Mesenteric fat pad (tissue), 1 donor: ENCODE data around the gene CYP4F22. TPM values are rescaled to one million over a fixed set of nuclear protein-coding genes. Genes with fewer than 3 reads are reported as not detected.
"Not testable (repeated sequence)": the region's sequence is repeated elsewhere in the genome, so short reads cannot be mapped to it uniquely, and the experiment has no call there.

ENCODE experiments used
- DNase-seq: peaks from one replicate; pipeline ENCODE4 v3.0.0-alpha.2; 2020; ENCODE audit warnings: low spot score
- total RNA-seq: library from RNA; stranded (reverse); fragmentation: NEBNext Ultra II Directional; extraction: Animal tissue kit (Norgen Biotek cat#: 25700); gene quantifications from one replicate; pipeline ENCODE4 v1.2.1, GENCODE V29; 2021
- donor health status: DM: yes; HTN: yes; CAD: no.

CYP4F22 gene
- total RNA-seq, 1 donor from 2014 or later: not detected

- DNase-seq: no peak
Observed at GRCh38 chr19:15564534-15565168, 56.3 kb downstream of the CYP4F22 start.

DNA sequence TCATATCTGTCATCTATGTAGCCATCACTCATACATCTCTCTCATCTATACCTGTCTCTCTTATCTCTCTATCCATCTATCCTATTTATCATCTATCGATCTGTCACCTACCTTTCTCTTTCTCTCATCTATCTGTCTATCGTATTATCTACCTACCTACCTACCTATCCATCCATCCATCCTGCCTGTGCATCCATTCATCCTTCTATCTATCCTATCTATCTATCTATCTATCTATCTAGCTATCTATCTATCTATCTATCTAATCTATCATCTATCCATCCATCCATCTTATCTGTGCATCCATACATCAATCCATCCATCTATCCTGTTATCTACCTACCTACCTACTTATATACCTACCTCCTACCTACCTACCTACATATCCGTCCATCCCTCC lies 62.1 kb downstream of the CYP4F22 start:
- no peak for DNase-seq

DNA sequence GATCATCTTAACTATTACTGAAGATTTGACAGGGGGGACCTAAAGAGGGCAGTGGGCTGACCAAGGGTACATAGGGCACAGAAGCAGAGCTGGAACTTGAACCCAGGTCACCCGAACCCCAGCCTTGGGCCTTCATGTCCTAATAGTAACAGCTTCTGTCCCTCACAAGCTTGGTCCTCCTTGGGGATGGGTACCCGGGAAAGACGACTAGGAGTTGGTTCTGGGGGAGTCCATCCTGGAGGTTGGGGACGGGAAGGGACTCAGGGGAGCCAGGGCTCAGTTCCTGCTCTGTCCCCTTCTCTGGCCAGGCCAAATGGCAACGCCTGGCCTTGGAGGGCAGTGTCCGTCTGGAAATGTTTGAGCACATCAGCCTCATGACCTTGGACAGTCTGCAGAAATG lies 67.1 kb downstream of the CYP4F22 start:
- DNase-seq: peak; percentile 55

GRCh38 chr19:15576526-15577156 lies 68.3 kb downstream of the CYP4F22 start:
- peak; percentile 72 for DNase-seq

DNA sequence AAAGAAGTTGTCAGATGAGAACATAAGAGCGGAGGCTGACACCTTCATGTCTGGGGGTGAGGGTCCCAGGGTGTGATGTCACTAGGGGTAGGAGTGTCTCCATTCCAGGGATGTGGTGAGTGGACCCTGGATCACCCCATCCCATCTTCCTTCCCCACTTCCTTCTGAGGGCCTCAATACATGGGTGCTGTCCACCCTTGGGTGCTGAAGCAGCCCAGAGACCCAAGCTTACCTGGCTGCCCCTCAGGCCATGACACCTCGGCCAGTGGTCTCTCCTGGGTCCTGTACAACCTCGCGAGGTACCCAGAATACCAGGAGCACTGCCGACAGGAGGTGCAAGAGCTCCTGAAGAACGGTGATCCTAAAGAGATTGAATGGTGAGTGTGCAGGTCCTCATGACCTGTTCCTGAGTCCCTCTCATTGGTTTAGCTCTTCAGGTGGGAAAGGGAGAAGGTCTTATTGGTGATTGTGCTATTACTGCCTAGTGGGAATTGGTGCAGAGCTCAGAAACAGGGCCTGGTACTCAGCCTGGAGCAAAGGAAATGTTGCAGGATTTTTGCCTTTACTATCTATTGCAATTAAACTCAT lies 69.0 kb downstream of the CYP4F22 start:
- peak; percentile 79 for DNase-seq

GRCh38 chr19:15583346-15583745 lies 75.0 kb downstream of the CYP4F22 start:
- DNase-seq: peak; percentile 81

DNA sequence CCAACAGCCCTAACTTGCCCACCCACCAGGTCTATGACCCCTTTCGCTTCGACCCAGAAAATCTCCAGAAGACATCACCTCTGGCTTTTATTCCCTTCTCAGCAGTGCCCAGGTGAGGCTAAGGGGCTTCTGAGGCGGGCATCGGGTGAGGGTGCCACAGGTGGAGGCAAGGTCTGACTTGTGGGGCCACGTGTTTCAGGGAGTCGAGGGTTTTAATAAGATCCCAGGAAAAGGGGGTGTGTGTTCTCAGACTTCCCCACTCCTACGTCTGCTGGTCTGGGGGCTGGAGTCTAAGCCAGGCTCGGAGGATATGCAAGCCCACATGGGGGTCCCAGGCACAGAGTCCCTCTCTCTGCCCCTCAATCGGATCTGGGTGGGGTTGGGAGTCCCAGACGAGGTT lies 75.8 kb downstream of the CYP4F22 start:
- peak; percentile 64 for DNase-seq

- DNase-seq: peak; percentile 91
Observed at GRCh38 chr19:15584541-15585115, 76.3 kb downstream of the CYP4F22 start.

GRCh38 chr19:15587663-15588062 lies 79.3 kb downstream of the CYP4F22 start:
- no peak for DNase-seq

GRCh38 chr19:15588265-15588664 lies 79.9 kb downstream of the CYP4F22 start:
- DNase-seq: no peak

DNA sequence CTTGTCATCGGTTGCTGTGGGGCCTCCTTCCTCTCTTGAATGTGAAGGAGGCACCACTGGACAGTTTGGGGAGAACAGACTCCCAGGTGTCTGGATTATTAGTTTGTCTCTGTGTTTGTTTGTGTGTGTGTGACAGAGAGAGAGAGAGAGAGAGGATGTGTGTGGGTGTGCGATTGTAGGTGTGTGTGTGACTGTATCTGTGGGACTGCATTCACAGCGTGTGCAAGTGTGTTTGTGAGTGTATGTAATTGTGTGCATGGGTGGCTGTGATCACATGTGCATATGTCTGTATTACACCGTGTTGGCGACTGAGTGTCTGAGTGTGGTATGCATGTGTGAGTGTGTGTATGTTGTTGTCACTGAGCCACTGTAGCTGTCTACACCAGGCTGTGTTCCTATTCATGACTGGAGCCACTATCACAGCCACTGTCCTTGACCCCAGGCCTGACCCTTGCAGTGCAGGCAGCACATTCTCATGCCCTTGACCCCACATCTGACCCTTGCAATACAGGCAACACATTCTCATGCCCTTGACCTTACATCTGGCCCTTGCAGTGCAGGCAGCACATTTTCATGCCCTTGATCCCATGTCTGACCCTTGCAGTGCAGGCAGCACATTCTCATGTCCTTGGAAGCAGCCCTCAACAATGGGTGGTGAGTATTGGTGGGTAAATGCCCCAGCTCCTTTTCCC lies 81.6 kb downstream of the CYP4F22 start:
- no peak for DNase-seq

- DNase-seq: no peak
Observed at GRCh38 chr19:15591796-15592195, 83.5 kb downstream of the CYP4F22 start.

- not testable (repeated sequence) for DNase-seq
Observed at GRCh38 chr19:15592506-15592905, 84.2 kb downstream of the CYP4F22 start.

DNA sequence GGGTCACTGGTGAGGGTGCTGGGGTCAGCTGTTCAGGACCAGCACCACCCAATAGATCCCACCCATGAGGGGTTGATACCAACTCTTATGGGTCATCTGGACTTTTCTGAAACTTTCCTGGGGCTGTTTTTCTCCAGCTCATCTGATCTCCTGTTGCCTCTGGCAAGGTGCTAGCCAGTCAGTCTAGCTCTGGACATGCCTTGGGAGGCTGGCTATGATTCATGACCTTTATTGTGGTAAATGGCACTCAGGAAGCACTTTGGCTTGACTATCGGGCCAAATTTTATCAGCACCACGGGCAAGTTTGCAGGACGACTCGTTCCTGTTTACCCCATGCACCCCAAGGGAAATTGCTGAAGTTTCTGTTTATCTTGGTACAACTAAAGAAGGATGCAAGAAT lies 85.4 kb downstream of the CYP4F22 start:
- DNase-seq: not testable (repeated sequence)

- DNase-seq: no peak
Observed at GRCh38 chr19:15595069-15595468, 86.7 kb downstream of the CYP4F22 start.

Other genes starting within 250 kb of the CYP4F22 start
- 96.3 TPM for gene BRD4, start 176.0 kb upstream of the CYP4F22 start, total RNA-seq
- 38.3 TPM for gene AKAP8, start 128.7 kb upstream of the CYP4F22 start, total RNA-seq
- gene AKAP8L, start 89.5 kb upstream of the CYP4F22 start, total RNA-seq: 63.8 TPM
- 37.6 TPM for gene WIZ, start 58.6 kb upstream of the CYP4F22 start, total RNA-seq
- gene RASAL3, start 44.0 kb upstream of the CYP4F22 start, total RNA-seq: 4.1 TPM
- gene PGLYRP2, start 29.0 kb upstream of the CYP4F22 start, total RNA-seq: not detected
- not detected for gene CYP4F8, start 106.7 kb downstream of the CYP4F22 start, total RNA-seq
- gene CYP4F3, start 132.4 kb downstream of the CYP4F22 start, total RNA-seq: 1.3 TPM
- 7.5 TPM for gene CYP4F12, start 164.6 kb downstream of the CYP4F22 start, total RNA-seq
- not detected for gene OR10H2, start 219.5 kb downstream of the CYP4F22 start, total RNA-seq
- not detected for gene OR10H3, start 229.5 kb downstream of the CYP4F22 start, total RNA-seq